ENCODE results near the gene EP400.

DNA sequence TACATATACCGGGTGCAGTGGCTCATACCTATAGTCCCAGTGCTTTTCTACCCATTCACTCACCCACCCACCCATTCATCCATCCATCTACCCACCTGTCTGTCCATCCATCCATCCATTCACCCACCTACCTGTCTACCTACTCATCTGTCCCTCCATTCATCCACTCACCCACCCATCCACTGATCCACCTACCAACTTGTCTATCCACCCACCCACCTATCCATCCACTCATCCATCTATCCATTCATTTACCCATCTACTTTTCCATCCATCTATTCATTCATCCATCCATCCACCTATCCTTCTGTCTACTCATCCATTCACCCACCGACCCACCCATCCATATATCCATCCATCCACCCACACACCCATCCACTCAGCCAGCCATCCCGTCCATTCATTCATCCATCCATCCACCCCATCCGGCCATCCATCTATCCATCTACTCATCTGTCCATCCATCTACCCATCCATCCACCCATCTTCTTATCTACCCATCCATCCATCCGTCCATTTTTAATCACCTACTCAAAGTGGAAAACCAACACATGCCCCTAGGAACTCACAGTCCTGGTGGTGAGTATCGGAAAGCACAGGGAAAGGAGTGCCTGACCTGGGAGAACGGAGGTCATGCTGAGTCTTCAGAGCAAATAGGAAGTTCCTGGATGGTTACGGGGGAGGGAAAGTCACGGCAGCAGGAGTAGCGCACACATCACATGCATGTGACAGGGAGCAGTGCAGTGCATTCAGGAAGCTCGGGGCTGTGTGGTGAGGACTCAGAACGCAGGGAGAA lies 174.4 kb downstream of the EP400 start:
- TF ChIP-seq ETV5 (CRISPR knock-in tag; IDR thresholded peaks at IDR 0.05; ENCODE audit: borderline replicate concordance) (no peak), TCF7L2 (IDR thresholded peaks at IDR 0.05; ENCODE audit: low read depth, low read length) (no peak)
